ENCODE data around the gene FAM174B. TPM values are rescaled to one million over a fixed set of nuclear protein-coding genes. Genes with fewer than 3 reads are reported as not detected.

FAM174B gene
- total and polyA plus RNA-seq, 10 of the 15 experiments (the other 5 are each of a cell fraction or from before 2014, with no cell fraction given) = 0.71 to 15.9 (median 4.2) TPM

GRCh38 chr15:92667970-92668485 is 12.5 kb upstream of the FAM174B start:
- intact Hi-C loops (cut with micrococcal nuclease; ENCODE audit: unreplicated experiment) (loop anchor here (10.0 kb wide), 1 partner anchor 247 kb away; no protein-coding TSS in a partner anchor), in situ Hi-C loops (cut with MboI) (no loop called here)
- Histone ChIP-seq H3K4me2 (ENCODE audit: control insufficient read depth, insufficient read depth) (no peak overlapping the region), H3K9ac (ENCODE audit: control insufficient read depth, insufficient read depth, low read length) (no peak overlapping the region), H3K4me3 (no peak overlapping the region), H2AFZ (ENCODE audit: control insufficient read depth, low read depth, low read length) (no peak overlapping the region; the same call in 1 of the 2 replicates), H3K9me3 (replicated peaks; ENCODE audit: control insufficient read depth, insufficient read depth, low read length) (no peaks in the 10 kb centered on the region), H3K27ac (ENCODE audit: control insufficient read depth, insufficient read depth) (no peak overlapping the region), H3K79me2 (ENCODE audit: control insufficient read depth, insufficient read depth, low read length) (no peaks in the 10 kb centered on the region), H3K36me3 (ENCODE audit: control insufficient read depth in 2 of 2, insufficient read depth in 2 of 2, low read length in 1 of 2) (no peaks in the 10 kb centered on the region), H3K4me1 (ENCODE audit: control insufficient read depth, insufficient read depth, low read length) (peaks cover 27% of the 10 kb centered on the region), H4K20me1 (ENCODE audit: control insufficient read depth, insufficient read depth) (no peaks in the 10 kb centered on the region), H3K27me3 (replicated peaks in 1 of 2; ENCODE audit: control insufficient read depth in 2 of 2, insufficient read depth in 2 of 2, low read length in 1 of 2) (no peaks in the 10 kb centered on the region)
- ChIA-PET RAD21 (ENCODE audit: unreplicated experiment) (interaction anchor here (1.2 kb wide), 1 partner anchor 47 kb away, joined by 3 read pairs; no protein-coding TSS in a partner anchor), CTCF (interaction anchor here (1.1 to 1.6 kb wide), 4 partner anchors 12 to 47 kb away, joined by 3 to 4 read pairs (median 3); no protein-coding TSS in a partner anchor), SMC1A (ENCODE audit: uncharacterized antibody, unreplicated experiment) (interaction anchor here (1.7 kb wide), 1 partner anchor 15 kb away, joined by 5 read pairs; no protein-coding TSS in a partner anchor), POLR2A (no interaction called here)
- TF ChIP-seq SPI1 (IDR thresholded peaks at IDR 0.05; ENCODE audit: borderline replicate concordance, insufficient read depth, low read depth, low read length) (no peak), RBBP5 (conservative IDR thresholded peaks at IDR 0.05) (no peak), PRDM15 (CRISPR knock-in tag; IDR thresholded peaks at IDR 0.05) (no peak), JUND (IDR thresholded peaks at IDR 0.05; ENCODE audit: low read depth, low read length) (no peak), SUPT20H (IDR thresholded peaks at IDR 0.05; ENCODE audit: borderline replicate concordance, control insufficient read depth, low read depth, low read length) (no peak), MAX (IDR thresholded peaks at IDR 0.05; ENCODE audit: low read depth, low read length) (no peak), CBX5 (IDR thresholded peaks at IDR 0.05; ENCODE audit: low read depth) (no peak), CHD1 (IDR thresholded peaks at IDR 0.05; ENCODE audit: low read depth, low read length) (no peak), CEBPZ (IDR thresholded peaks at IDR 0.05; ENCODE audit: low read depth, low read length) (no peak)
- no peak for ATAC-seq
- FAIRE-seq = no peak
- DNase-seq (ENCODE audit: low read depth, low spot score) = no peak
- WGBS (ENCODE audit: insufficient coverage, insufficient replicate concordance, low lambda C conversion rate, missing lambda C conversion rate) = 32% methylated on average over 5 of the region's 6 CpGs
- BruUV-seq (replicated peaks) = no TSS peak
